Measurements from ENCODE around the gene TMED4.

DNA sequence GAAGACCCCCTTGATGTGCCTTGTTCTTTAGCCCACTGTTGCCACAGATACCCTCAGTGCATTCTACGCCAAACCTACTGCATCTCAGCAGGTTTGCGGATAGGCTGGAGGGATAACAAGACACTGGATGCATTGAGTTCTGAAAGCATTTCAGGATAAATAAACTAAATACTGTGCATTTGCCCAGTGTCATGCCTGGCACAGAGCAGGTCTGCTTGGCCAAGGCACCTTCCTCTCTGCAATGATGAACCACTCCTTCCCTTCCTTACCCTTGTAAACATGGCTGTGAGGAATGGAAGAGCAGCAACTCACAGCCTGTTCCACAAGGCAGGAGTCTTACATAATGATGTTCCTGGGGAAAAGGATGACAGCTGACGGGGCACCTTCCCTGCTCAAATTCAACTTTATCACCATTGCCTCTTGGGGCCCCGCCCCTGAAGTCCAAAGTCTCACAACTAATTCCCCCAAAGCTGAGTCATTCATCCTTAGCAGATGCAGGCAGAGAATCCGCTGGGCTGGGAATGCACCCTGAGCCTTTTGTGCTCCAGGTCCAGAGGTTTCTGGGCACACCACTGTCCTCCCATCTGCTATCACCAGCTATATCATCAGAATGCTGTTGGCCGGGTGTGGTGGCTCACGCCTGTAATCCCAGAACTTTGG lies 19.9 kb downstream of the TMED4 start:
- TF ChIP-seq CTCF (IDR thresholded peaks at IDR 0.05) (no peak), POLR2A (IDR thresholded peaks at IDR 0.05) (no peak)

Data from esophagus squamous epithelium (tissue), 4 donors.